KMS-11 (cell line): ENCODE data around the gene TMPRSS5.

Source experiments
- H2AFZ ChIP-seq: fragments of 200-600 bp; sonication (generic); 2 replicates; pipeline ENCODE4 v1.6.1; 2016; ENCODE audit warnings: antibody characterized with exemption, mixed run types, low read depth
- H3K27ac ChIP-seq: fragments of 200-600 bp; sonication (generic); 2 replicates; pipeline ENCODE4 v1.6.1; 2016; ENCODE audit warnings: mild to moderate bottlenecking, mixed run types
- H3K27me3 ChIP-seq: fragments of 200-600 bp; sonication (generic); 2 replicates; pipeline ENCODE4 v1.6.1; 2017; ENCODE audit warnings: mild to moderate bottlenecking, low read depth, mixed run types, moderate library complexity; ENCODE audit not compliant: insufficient read depth
- H3K36me3 ChIP-seq: fragments of 200-600 bp; sonication (generic); 2 replicates; pipeline ENCODE4 v1.6.1; 2017; ENCODE audit warnings: mild to moderate bottlenecking, mixed run types; ENCODE audit not compliant: insufficient read depth
- H3K4me1 ChIP-seq: fragments of 200-600 bp; sonication (generic); 2 replicates; pipeline ENCODE4 v1.6.1; 2016; ENCODE audit warnings: mild to moderate bottlenecking, low read depth, mixed run types; ENCODE audit not compliant: poor library complexity, severe bottlenecking
- H3K4me2 ChIP-seq: fragments of 200-600 bp; sonication (generic); 2 replicates; pipeline ENCODE4 v1.7.0; 2016; ENCODE audit warnings: mild to moderate bottlenecking, mixed run types
- H3K4me3 ChIP-seq: fragments of 200-600 bp; sonication (generic); IDR thresholded peaks from 2 replicates; pipeline ENCODE4 v1.6.1; 2017; ENCODE audit warnings: low read depth, low read length, mixed read lengths; ENCODE audit not compliant: insufficient read depth
- H3K79me2 ChIP-seq: fragments of 200-600 bp; sonication (generic); 2 replicates; pipeline ENCODE4 v1.6.1; 2016; ENCODE audit warnings: low read depth, mixed run types; ENCODE audit not compliant: insufficient read depth
- H3K9ac ChIP-seq: fragments of 200-600 bp; sonication (generic); 2 replicates; pipeline ENCODE4 v1.6.1; 2016; ENCODE audit warnings: mild to moderate bottlenecking, mixed run types
- H4K20me1 ChIP-seq: fragments of 200-600 bp; sonication (generic); 2 replicates; pipeline ENCODE4 v1.6.1; 2016; ENCODE audit warnings: mild to moderate bottlenecking, mixed run types; ENCODE audit not compliant: insufficient read depth
- CTCF ChIP-seq: fragments of 200-600 bp; sonication (generic); conservative IDR thresholded peaks from 2 replicates; pipeline ENCODE4 v1.6.1; 2017; ENCODE audit warnings: low read depth, mild to moderate bottlenecking, antibody characterized with exemption, low read length, moderate library complexity, mixed read lengths

Gene TMPRSS5

GRCh38 chr11:113690619-113691569 is 15.2 kb downstream of the TMPRSS5 start:
- Histone ChIP-seq H3K4me1 (no peaks in the 10 kb centered on the region), H3K27me3 (no peaks in the 10 kb centered on the region), H3K4me2 (no peak overlapping the region), H4K20me1 (no peaks in the 10 kb centered on the region), H3K9ac (no peak overlapping the region), H3K4me3 (no peak overlapping the region), H3K27ac (no peak overlapping the region), H2AFZ (no peak overlapping the region), H3K79me2 (no peaks in the 10 kb centered on the region), H3K36me3 (no peaks in the 10 kb centered on the region)
- TF ChIP-seq CTCF: peak; percentile 27

DNA sequence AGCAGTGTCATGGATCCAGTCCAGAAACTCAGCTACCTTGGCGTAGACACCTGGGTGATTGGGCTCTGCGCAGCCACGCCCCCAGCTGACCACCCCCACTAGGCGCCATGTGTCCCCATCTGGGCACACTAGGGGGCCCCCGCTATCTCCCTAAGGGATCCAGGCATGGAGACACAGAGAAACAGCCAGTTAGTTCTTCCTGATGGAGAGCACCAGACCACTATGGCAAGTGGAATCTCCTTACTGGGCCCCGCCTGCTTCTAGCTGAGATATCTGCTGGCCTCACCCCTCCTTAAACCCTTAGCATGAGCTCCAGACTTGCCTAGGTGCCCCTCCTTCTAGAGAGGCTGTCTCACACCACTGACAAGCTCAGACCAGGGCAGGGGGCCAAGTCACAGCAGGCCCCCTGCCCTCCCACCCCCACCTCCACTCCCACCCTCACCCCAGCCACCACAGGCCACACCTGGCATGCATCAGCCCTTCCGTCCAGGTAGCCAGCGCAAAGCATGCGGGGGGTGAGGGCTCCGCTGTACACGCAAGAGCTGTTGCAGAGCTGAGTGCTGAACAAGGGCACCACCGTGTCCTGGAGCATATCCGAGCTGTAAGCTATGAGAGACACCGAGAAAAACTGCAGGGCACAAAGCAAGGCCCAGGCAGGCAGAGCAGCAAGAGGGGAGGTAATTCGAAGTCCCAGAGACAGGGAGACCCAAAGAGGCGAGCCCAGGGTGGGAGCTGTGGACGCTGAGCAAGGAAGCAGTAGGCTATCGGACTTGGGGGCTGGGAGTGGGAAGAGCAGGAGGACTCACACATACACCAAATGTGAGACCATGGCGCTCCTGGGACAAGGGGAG is 16.1 kb downstream of the TMPRSS5 start:
- H3K79me2 ChIP-seq: no peaks in the 10 kb centered on the region
- no peaks in the 10 kb centered on the region for H3K36me3 ChIP-seq
- TF ChIP-seq CTCF: no peak
- no peak overlapping the region for H3K9ac ChIP-seq
- no peaks in the 10 kb centered on the region for H4K20me1 ChIP-seq
- no peaks in the 10 kb centered on the region for H3K4me1 ChIP-seq
- no peaks in the 10 kb centered on the region for H3K27me3 ChIP-seq
- H3K4me3 ChIP-seq: no peak overlapping the region
- H3K4me2 ChIP-seq: no peak overlapping the region
- H3K27ac ChIP-seq: no peak overlapping the region
- H2AFZ ChIP-seq: no peak overlapping the region

DNA sequence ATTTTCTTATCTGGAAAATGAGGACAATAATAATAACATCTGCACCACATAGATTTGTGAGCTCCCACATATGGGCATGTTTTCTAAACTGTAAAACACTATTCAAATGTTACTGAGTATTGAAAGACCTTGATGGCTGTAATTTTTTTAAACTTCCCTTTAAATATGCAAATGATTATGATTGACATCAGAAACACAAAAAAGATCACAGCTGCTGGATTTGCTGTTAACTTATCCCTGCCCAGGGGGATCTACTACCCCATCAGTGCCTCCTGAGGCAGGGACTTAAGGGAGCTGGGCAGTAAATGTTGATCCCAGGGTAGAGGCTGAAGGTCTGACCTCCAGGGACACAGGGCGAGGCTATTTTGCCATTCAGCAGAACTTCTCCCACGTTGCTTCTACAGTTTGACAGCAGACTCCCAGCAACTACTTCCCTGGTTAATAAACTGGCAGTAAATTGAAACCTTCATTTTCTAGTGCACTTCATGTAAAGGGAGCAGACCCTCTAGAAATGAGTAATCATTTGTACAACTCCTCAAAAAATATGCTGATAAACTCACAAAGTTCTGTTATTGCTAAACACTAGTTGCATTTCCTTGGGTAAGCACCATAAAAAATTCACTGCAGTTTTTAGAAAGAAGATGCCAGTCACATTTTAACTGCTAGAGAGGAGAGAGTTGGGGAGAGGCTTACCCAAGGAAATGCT is 20.3 kb downstream of the TMPRSS5 start:
- H2AFZ ChIP-seq: no peak overlapping the region
- H3K4me1 ChIP-seq: no peaks in the 10 kb centered on the region
- H3K9ac ChIP-seq: no peak overlapping the region
- no peak overlapping the region for H3K4me3 ChIP-seq
- H4K20me1 ChIP-seq: no peaks in the 10 kb centered on the region
- no peaks in the 10 kb centered on the region for H3K79me2 ChIP-seq
- no peak for TF ChIP-seq CTCF
- H3K27ac ChIP-seq: no peak overlapping the region
- H3K27me3 ChIP-seq: no peaks in the 10 kb centered on the region
- H3K4me2 ChIP-seq: no peak overlapping the region
- H3K36me3 ChIP-seq: no peaks in the 10 kb centered on the region

GRCh38 chr11:113684496-113684895 is 21.6 kb downstream of the TMPRSS5 start:
- Histone ChIP-seq H3K36me3 (no peaks in the 10 kb centered on the region), H3K27ac (no peak overlapping the region), H3K4me1 (no peaks in the 10 kb centered on the region), H4K20me1 (no peaks in the 10 kb centered on the region), H3K4me2 (no peak overlapping the region), H3K27me3 (no peaks in the 10 kb centered on the region), H3K79me2 (no peaks in the 10 kb centered on the region), H3K4me3 (no peak overlapping the region), H3K9ac (no peak overlapping the region), H2AFZ (no peak overlapping the region)
- no peak for TF ChIP-seq CTCF
